Right atrium auricular region (tissue), 2 donors: ENCODE data around the gene RFXAP. TPM values are rescaled to one million over a fixed set of nuclear protein-coding genes. Genes with fewer than 3 reads are reported as not detected.
A peak's percentile ranks its signal among the peaks of the same experiment; 100 is the strongest.

Experiments
- DNase-seq: peaks from one replicate; pipeline ENCODE4 v3.0.0-alpha.2; 2019; ENCODE audit warnings: low spot score
- H3K27ac ChIP-seq, 2 donors: fragments of 200-600 bp; sonication (generic); 1 replicate in 1 of 2; 2 replicates in 1 of 2; pipeline ENCODE4 v1.5.1; 2016 to 2019
- H3K27me3 ChIP-seq, 2 donors: fragments of 200-600 bp; sonication (generic); one replicate each; pipeline versions ENCODE4 v1.5.1 to v1.6.0; 2017 to 2019
- H3K36me3 ChIP-seq: fragments of 200-600 bp; sonication (generic); one replicate; pipeline ENCODE4 v1.5.1; 2016
- H3K4me1 ChIP-seq, 2 donors: fragments of 200-600 bp; sonication (generic); one replicate each; pipeline versions ENCODE4 v1.5.1 to v1.6.0; 2017 to 2019
- H3K4me3 ChIP-seq, 2 donors: fragments of 200-600 bp; sonication (generic); 1 replicate in 1 of 2; 2 replicates in 1 of 2; pipeline ENCODE4 v1.5.1; 2017 to 2019; ENCODE audit warnings: mild to moderate bottlenecking in 1 of 2, moderate library complexity in 1 of 2
- H3K9me3 ChIP-seq, 2 donors: fragments of 200-600 bp; sonication (generic); one replicate each; pipeline ENCODE4 v1.5.1; 2019
- CTCF ChIP-seq, 2 donors: fragments of 200-600 bp; sonication (generic); IDR thresholded peaks; one replicate each; pipeline ENCODE4 v1.5.1; 2019; ENCODE audit warnings: antibody characterized with exemption in 2 of 2
- total RNA-seq, 2 donors: library from RNA; depleted of rRNA; stranded (reverse); fragments of >200 nt; gene quantifications; one replicate each; pipeline ENCODE4 v1.1.0, GENCODE V29; 2016

The RFXAP gene
- total RNA-seq, 2 donors from 2014 or later, result 1.7 to 2.2 TPM

DNA sequence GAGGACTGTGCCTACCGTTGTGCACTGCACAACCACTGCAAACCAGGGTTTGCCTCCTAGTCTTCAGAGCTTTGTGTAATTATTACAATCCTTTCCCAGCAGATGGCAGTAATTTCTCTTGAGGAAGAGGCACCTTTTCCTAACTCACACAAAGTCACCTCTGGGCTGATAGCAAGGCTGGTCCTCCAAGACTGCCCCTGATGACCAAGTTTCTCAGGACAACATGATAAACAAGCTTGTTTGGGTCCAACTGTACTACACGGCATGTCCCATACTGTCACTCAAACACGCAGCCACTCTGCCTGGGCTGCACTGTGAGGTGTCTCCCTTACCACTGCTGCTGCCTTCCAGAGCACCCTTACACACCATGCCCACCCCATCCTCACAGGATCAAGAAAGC lies 39.3 kb downstream of the RFXAP start:
- no peaks in the 10 kb centered on the region for H3K9me3 ChIP-seq
- H3K4me3 ChIP-seq, result no peak overlapping the region
- H3K27ac ChIP-seq, result no peak overlapping the region
- no peaks in the 10 kb centered on the region for H3K27me3 ChIP-seq
- no peak for DNase-seq
- peak; percentile 21 to 68 for TF ChIP-seq CTCF (IDR thresholded peaks at IDR 0.05)
- peaks cover under 1% of the 10 kb centered on the region for H3K36me3 ChIP-seq
- H3K4me1 ChIP-seq, result no peaks in the 10 kb centered on the region

DNA sequence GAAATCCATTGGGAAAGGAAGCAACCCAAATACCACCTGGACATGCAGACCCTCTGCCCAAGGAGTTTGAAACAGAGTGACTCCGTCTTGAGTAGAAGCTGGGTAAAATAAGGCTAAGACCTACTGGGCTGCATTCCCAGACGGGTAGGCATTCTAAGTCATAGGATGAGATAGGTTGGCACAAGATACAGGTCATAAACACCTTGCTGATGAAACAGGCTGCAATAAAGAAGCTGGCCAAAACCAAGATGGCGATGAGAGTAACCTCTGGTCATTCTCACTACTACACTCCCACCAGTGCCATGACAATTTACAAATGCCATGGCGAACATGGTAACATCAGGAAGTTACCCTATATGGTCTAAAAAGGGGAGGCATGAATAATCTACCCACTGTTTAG lies 40.2 kb downstream of the RFXAP start:
- H3K27ac ChIP-seq, result no peak overlapping the region
- no peaks in the 10 kb centered on the region for H3K4me1 ChIP-seq
- H3K9me3 ChIP-seq, result no peaks in the 10 kb centered on the region
- no peak overlapping the region for H3K4me3 ChIP-seq
- TF ChIP-seq CTCF (IDR thresholded peaks at IDR 0.05), result no peak
- no peaks in the 10 kb centered on the region for H3K36me3 ChIP-seq
- DNase-seq, result no peak
- H3K27me3 ChIP-seq, result no peaks in the 10 kb centered on the region

- Histone ChIP-seq H3K27ac (no peak overlapping the region), H3K4me1 (no peaks in the 10 kb centered on the region)
- TF ChIP-seq CTCF (IDR thresholded peaks at IDR 0.05), result no peak
Measured at GRCh38 chr13:36862002-36862685, 43.1 kb downstream of the RFXAP start.

DNA sequence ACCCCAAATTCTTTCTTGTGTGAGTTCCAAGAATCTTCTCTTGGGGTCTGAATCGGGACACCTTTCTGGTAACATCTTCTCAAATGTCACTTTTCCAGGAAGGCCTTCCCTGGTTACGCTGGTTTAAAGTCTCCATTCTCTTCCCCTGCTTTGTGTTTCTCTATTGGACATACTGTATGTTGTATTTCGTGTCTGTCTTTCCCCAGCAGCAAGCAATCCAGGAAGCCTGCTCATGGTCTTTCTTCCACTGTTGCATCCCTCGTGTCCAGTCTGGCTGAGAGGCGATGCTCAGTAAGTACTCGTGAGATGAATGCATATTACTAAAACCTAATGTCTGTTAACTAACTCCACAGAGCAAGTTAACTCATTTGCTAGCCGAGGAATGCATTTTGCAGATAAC lies 43.7 kb downstream of the RFXAP start:
- Histone ChIP-seq H3K36me3 (peaks cover 4% of the 10 kb centered on the region), H3K27ac (no peak overlapping the region), H3K4me1 (no peaks in the 10 kb centered on the region), H3K27me3 (no peaks in the 10 kb centered on the region), H3K4me3 (no peak overlapping the region), H3K9me3 (no peaks in the 10 kb centered on the region)
- no peak for DNase-seq
- TF ChIP-seq CTCF (IDR thresholded peaks at IDR 0.05), result no peak

More at GRCh38 chr13:36862002-36862685, 43.1 kb downstream of the RFXAP start:
- no peaks in the 10 kb centered on the region for H3K27me3 ChIP-seq
- no peaks in the 10 kb centered on the region for H3K9me3 ChIP-seq
- H3K4me3 ChIP-seq, result no peak overlapping the region
- DNase-seq, result no peak
- H3K36me3 ChIP-seq, result peaks cover 4% of the 10 kb centered on the region

DNA sequence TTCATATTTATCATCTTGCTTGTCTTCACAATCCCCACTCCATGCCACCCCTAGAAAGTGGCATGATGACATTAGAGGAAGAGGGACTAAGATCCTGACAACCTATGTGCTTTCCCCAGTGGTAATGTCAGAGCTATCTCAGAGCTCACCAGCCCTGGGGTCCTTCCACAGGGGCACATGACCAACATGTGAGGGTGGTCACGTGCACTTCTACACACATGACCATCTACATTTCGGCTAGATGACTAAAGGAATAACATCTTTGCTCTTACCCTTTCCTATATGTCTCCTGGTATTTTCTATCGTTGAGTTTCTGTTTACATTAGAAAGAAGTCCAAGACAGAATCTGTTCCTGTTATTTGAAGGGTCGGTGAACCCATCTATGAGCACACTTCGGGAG lies 46.2 kb downstream of the RFXAP start:
- Histone ChIP-seq H3K36me3 (peaks cover 4% of the 10 kb centered on the region), H3K27me3 (no peaks in the 10 kb centered on the region), H3K9me3 (no peaks in the 10 kb centered on the region), H3K4me1 (no peaks in the 10 kb centered on the region), H3K4me3 (no peak overlapping the region), H3K27ac (no peak overlapping the region)
- no peak for DNase-seq
- no peak for TF ChIP-seq CTCF (IDR thresholded peaks at IDR 0.05)

GRCh38 chr13:36866232-36866631 lies 47.2 kb downstream of the RFXAP start:
- peaks cover 4% of the 10 kb centered on the region for H3K36me3 ChIP-seq
- H3K4me1 ChIP-seq, result no peaks in the 10 kb centered on the region
- DNase-seq, result no peak
- no peak overlapping the region for H3K27ac ChIP-seq
- TF ChIP-seq CTCF (IDR thresholded peaks at IDR 0.05), result no peak
- H3K9me3 ChIP-seq, result no peaks in the 10 kb centered on the region
- H3K27me3 ChIP-seq, result no peaks in the 10 kb centered on the region
- no peak overlapping the region for H3K4me3 ChIP-seq
